ES-I3 (cell line): ENCODE measurements around the gene LRFN3.
"Not testable (repeated sequence)": the region's sequence is repeated elsewhere in the genome, so short reads cannot be mapped to it uniquely, and the experiment has no call there.

ENCODE experiments used
- H3K36me3 ChIP-seq: 2 replicates; pipeline ENCODE4 v1.6.1; 2013; ENCODE audit warnings: mild to moderate bottlenecking, low read length, control low read depth, moderate library complexity; ENCODE audit not compliant: insufficient read depth
- H3K4me1 ChIP-seq: 2 replicates; pipeline ENCODE4 v1.6.1; 2013; ENCODE audit warnings: mild to moderate bottlenecking, control low read depth, low read length; ENCODE audit not compliant: insufficient read depth
- H3K9ac ChIP-seq: 2 replicates; pipeline ENCODE4 v1.6.1; 2013; ENCODE audit warnings: low read depth, mild to moderate bottlenecking, low read length, moderate library complexity
- H3K9me3 ChIP-seq: 2 replicates; pipeline ENCODE4 v1.6.1; 2013; ENCODE audit warnings: mild to moderate bottlenecking, low read length, moderate library complexity; ENCODE audit not compliant: control insufficient read depth, insufficient read depth

LRFN3 gene

GRCh38 chr19:35939307-35940077 is 3.3 kb downstream of the LRFN3 start:
- peaks cover 2% of the 10 kb centered on the region; the same call in 1 of the 2 replicates for H3K36me3 ChIP-seq
- no peak overlapping the region for H3K9ac ChIP-seq
- no peaks in the 10 kb centered on the region for H3K9me3 ChIP-seq
- peaks cover 6% of the 10 kb centered on the region; the same call in 1 of the 2 replicates for H3K4me1 ChIP-seq

- Histone ChIP-seq H3K36me3 (peaks cover 2% of the 10 kb centered on the region; the same call in 1 of the 2 replicates), H3K9ac (no peak overlapping the region), H3K9me3 (no peaks in the 10 kb centered on the region), H3K4me1 (peaks cover 6% of the 10 kb centered on the region; the same call in 1 of the 2 replicates)
These were observed 4.1 kb downstream of the LRFN3 start for GRCh38 chr19:35940078-35940775.

- Histone ChIP-seq H3K4me1 (peaks cover 6% of the 10 kb centered on the region; the same call in 1 of the 2 replicates), H3K9me3 (no peaks in the 10 kb centered on the region)
These were observed 4.7 kb downstream of the LRFN3 start for GRCh38 chr19:35940839-35941238.

GRCh38 chr19:35942235-35942634 is 6.1 kb downstream of the LRFN3 start:
- H3K9ac ChIP-seq = no peak overlapping the region
- H3K4me1 ChIP-seq = peaks cover 6% of the 10 kb centered on the region; the same call in 1 of the 2 replicates
- H3K36me3 ChIP-seq = peaks cover 2% of the 10 kb centered on the region; the same call in 1 of the 2 replicates
- H3K9me3 ChIP-seq = no peaks in the 10 kb centered on the region

More at GRCh38 chr19:35940839-35941238, 4.7 kb downstream of the LRFN3 start:
- Histone ChIP-seq H3K9ac (no peak overlapping the region), H3K36me3 (peaks cover 2% of the 10 kb centered on the region; the same call in 1 of the 2 replicates)

GRCh38 chr19:35943321-35944301 is 7.4 kb downstream of the LRFN3 start:
- H3K4me1 ChIP-seq = no peaks in the 10 kb centered on the region
- no peak overlapping the region for H3K9ac ChIP-seq
- H3K36me3 ChIP-seq = peaks cover 2% of the 10 kb centered on the region; the same call in 1 of the 2 replicates
- no peaks in the 10 kb centered on the region for H3K9me3 ChIP-seq

- no peaks in the 10 kb centered on the region for H3K4me1 ChIP-seq
- H3K9me3 ChIP-seq = no peaks in the 10 kb centered on the region
- H3K36me3 ChIP-seq = peaks cover 2% of the 10 kb centered on the region; the same call in 1 of the 2 replicates
- H3K9ac ChIP-seq = no peak overlapping the region
These were observed 8.4 kb downstream of the LRFN3 start for GRCh38 chr19:35944556-35944955.

GRCh38 chr19:35945121-35945790 is 9.1 kb downstream of the LRFN3 start:
- H3K4me1 ChIP-seq = no peaks in the 10 kb centered on the region
- H3K9me3 ChIP-seq = no peaks in the 10 kb centered on the region

GRCh38 chr19:35946203-35946602 is 10.0 kb downstream of the LRFN3 start:
- H3K36me3 ChIP-seq = no peaks in the 10 kb centered on the region
- no peak overlapping the region for H3K9ac ChIP-seq
- no peaks in the 10 kb centered on the region for H3K4me1 ChIP-seq
- H3K9me3 ChIP-seq = no peaks in the 10 kb centered on the region

More at GRCh38 chr19:35945121-35945790, 9.1 kb downstream of the LRFN3 start:
- Histone ChIP-seq H3K36me3 (peaks cover 2% of the 10 kb centered on the region; the same call in 1 of the 2 replicates), H3K9ac (no peak overlapping the region)

GRCh38 chr19:35949131-35949530 is 13.0 kb downstream of the LRFN3 start:
- Histone ChIP-seq H3K36me3 (no peaks in the 10 kb centered on the region), H3K9ac (no peak overlapping the region), H3K9me3 (no peaks in the 10 kb centered on the region), H3K4me1 (no peaks in the 10 kb centered on the region)

- Histone ChIP-seq H3K9ac (no peak overlapping the region), H3K4me1 (no peaks in the 10 kb centered on the region; the same call in 1 of the 2 replicates), H3K36me3 (no peaks in the 10 kb centered on the region), H3K9me3 (no peaks in the 10 kb centered on the region)
These were observed 19.9 kb downstream of the LRFN3 start for GRCh38 chr19:35955881-35956634.

GRCh38 chr19:35957411-35957810 is 21.2 kb downstream of the LRFN3 start:
- H3K4me1 ChIP-seq, H3K9ac ChIP-seq, H3K9me3 ChIP-seq, H3K36me3 ChIP-seq: not testable (repeated sequence)

- H3K36me3 ChIP-seq = no peaks in the 10 kb centered on the region
- H3K9ac ChIP-seq = peak overlapping the region; percentile 32; the same call in 1 of the 2 replicates
- no peaks in the 10 kb centered on the region; the same call in 1 of the 2 replicates for H3K4me1 ChIP-seq
- H3K9me3 ChIP-seq = no peaks in the 10 kb centered on the region
These were observed 22.5 kb downstream of the LRFN3 start for GRCh38 chr19:35958660-35959039.
